Measurements from ENCODE around the gene FIGNL2.
A peak's percentile ranks its signal among the peaks of the same experiment; 100 is the strongest.
"Not testable (repeated sequence)": the region's sequence is repeated elsewhere in the genome, so short reads cannot be mapped to it uniquely, and the experiment has no call there.

The FIGNL2 gene

GRCh38 chr12:51832354-51833107 lies 16.0 kb downstream of the FIGNL2 start:
- peak in 1 of 2 donors; percentile 85 for DNase-seq

- not testable (repeated sequence) for DNase-seq
These were observed 16.7 kb downstream of the FIGNL2 start for GRCh38 chr12:51831817-51832216.

- DNase-seq, result no peak
These were observed 18.9 kb downstream of the FIGNL2 start for GRCh38 chr12:51829641-51830040.

- no peak for DNase-seq
These were observed 19.5 kb downstream of the FIGNL2 start for GRCh38 chr12:51829011-51829481.

- DNase-seq, result no peak
These were observed 20.3 kb downstream of the FIGNL2 start for GRCh38 chr12:51827925-51828818.

- no peak for DNase-seq
These were observed 21.6 kb downstream of the FIGNL2 start for GRCh38 chr12:51826881-51827280.

- DNase-seq, result no peak
These were observed 23.3 kb downstream of the FIGNL2 start for GRCh38 chr12:51825216-51825615.

- no peak for DNase-seq
These were observed 24.5 kb downstream of the FIGNL2 start for GRCh38 chr12:51823875-51824565.

GRCh38 chr12:51822956-51823355 lies 25.6 kb downstream of the FIGNL2 start:
- DNase-seq, result no peak

GRCh38 chr12:51822261-51822616 lies 26.3 kb downstream of the FIGNL2 start:
- no peak for DNase-seq

- no peak for DNase-seq
These were observed 26.9 kb downstream of the FIGNL2 start for GRCh38 chr12:51821440-51822260.

GRCh38 chr12:51820526-51821439 lies 27.7 kb downstream of the FIGNL2 start:
- peak; percentile 58 to 72 for DNase-seq

GRCh38 chr12:51819736-51820525 lies 28.6 kb downstream of the FIGNL2 start:
- DNase-seq, result no peak

- DNase-seq, result no peak
These were observed 29.8 kb downstream of the FIGNL2 start for GRCh38 chr12:51818566-51819300.

- DNase-seq, result no peak
These were observed 30.4 kb downstream of the FIGNL2 start for GRCh38 chr12:51818086-51818485.

GRCh38 chr12:51817027-51817953 lies 31.2 kb downstream of the FIGNL2 start:
- DNase-seq, result no peak

- no peak for DNase-seq
These were observed 32.9 kb downstream of the FIGNL2 start for GRCh38 chr12:51815571-51815970.

GRCh38 chr12:51814311-51815088 lies 34.0 kb downstream of the FIGNL2 start:
- peak; percentile 8 to 51 for DNase-seq

All from bone marrow (tissue), 2 donors.